GM21786 (cell line): Measurements from ENCODE around the gene ING1.
"Not testable (repeated sequence)": the region's sequence is repeated elsewhere in the genome, so short reads cannot be mapped to it uniquely, and the experiment has no call there.

Experiments
- ATAC-seq: cut with Tn5 transposase; IDR thresholded peaks from one replicate; pipeline ENCODE4 v1.9.1; 2021; ENCODE audit not compliant: unreplicated experiment

The ING1 gene, protein sequence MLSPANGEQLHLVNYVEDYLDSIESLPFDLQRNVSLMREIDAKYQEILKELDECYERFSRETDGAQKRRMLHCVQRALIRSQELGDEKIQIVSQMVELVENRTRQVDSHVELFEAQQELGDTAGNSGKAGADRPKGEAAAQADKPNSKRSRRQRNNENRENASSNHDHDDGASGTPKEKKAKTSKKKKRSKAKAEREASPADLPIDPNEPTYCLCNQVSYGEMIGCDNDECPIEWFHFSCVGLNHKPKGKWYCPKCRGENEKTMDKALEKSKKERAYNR

DNA sequence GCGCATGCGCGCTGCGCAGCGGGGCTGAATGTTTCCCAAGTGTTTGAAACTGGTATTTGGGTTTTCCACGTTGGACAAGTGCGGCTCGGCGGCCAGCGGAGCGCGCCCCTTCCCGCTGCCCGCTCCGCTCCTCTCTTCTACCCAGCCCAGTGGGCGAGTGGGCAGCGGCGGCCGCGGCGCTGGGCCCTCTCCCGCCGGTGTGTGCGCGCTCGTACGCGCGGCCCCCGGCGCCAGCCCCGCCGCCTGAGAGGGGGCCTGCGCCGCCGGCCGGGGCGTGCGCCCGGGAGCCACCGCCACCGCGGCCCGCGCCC, at the start of gene ING1:
ING1 (plus strand) TSS at position 59 of the 311 bp plus-strand sequence. CDS start 450 bp downstream, outside the sequence.
- no peak for ATAC-seq

DNA sequence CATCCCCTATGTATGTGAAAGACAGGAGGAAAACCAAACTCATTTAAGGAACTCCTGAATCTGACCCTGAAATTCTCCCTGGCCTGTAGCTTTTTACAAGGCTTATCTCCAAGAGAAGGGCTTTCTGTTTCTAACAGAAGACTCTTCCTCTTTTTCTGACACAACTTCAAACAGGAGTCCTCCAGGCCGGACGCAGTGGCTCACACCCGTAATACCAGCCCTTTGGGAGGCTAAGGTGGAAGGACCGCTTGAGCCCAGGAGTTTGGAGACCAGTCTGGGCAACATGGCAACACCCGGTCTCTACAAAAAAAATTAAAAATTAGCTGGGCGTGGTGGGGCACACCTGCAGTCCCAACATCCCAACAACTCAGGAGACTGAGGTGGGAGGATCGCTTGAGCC, 49.5 kb upstream of the ING1 start:
- ATAC-seq = no peak

DNA sequence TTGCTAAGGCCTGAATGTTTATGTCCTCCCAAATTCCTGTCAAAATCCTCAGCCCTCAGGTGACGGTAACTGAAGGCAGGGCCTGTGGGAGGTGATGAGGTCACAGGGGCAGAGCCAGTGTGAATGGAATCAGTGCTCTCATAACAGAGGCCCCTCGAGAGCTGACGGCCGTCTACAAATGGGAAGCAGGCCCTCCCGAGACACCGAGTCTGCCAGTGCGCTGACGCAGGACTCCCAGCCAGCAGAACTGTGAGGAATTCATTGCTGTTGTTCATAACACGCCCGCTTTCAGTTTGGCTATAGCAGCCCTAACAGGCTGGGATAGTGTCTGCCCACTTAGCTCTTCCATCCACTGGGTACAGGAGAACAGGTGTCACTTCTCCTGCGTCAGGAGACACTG, 48.8 kb upstream of the ING1 start:
- ATAC-seq = no peak

DNA sequence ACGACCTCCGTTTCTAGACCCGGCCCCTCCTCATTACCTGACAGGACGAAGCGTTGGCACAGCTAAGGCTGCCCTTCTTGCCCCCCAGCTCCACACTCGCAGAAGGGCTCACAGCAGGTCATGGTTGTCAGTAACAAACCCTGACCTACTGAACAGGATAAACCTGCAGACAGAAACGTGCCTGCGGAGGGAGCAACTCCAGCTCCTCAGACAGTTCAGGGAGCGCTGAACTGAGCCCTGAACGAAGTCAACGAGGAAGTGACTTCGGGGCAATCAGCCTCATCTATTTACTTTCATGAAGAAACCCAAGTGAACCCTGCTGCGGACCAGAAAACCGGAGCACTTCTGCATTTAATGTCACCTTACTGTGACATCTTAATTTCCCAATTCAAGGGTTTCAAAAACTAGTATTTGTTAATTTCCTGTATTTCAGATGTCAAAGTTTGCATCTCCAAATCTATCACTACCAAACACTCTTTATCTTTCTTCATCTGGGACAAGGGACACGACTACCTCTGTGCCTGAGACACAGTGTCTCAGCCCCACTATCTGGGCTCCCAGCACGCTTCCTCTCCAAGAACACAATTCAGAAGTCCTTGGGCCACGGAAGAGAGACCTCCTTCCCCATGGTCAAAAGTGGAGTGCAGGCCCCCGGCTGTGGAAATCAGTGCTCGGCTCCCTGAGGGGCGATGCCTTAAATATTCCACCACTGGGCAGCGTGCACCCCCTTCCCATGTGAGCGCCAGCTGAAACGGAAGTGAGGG, 47.8 kb upstream of the ING1 start:
- ATAC-seq = no peak

DNA sequence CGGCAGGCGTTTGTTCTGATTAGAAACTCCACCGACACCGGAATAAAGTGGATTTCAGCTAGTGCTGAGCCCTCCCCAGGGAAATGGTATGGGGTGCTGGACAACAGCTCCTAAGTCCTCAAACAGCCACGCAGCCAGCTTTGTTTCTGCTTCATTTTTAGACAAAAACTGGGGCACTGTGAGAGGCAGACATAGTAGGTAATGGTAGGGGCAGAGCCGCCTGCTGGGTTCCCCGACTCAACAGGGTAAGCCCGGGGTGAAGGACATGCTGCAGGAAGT, 47.3 kb upstream of the ING1 start:
- no peak for ATAC-seq

DNA sequence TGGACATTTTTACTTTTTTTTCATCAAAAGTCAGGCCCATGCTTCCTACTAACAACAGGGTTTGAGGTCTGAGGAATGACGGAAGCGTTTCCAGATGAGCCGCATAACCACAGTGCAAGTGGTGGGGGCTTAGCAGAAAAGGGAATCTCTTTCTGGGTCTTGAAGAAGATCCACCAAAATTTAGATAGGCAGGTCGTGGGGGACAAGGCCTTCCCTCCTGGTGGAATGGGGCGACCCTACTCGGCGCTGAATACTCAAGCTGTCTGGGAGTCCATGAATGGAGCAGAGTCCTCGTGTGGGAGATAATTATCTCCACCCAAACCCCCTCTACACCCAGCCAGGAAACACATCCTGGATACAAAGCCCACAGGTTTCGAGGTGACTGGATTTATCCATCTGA, 44.5 kb upstream of the ING1 start:
- no peak for ATAC-seq

DNA sequence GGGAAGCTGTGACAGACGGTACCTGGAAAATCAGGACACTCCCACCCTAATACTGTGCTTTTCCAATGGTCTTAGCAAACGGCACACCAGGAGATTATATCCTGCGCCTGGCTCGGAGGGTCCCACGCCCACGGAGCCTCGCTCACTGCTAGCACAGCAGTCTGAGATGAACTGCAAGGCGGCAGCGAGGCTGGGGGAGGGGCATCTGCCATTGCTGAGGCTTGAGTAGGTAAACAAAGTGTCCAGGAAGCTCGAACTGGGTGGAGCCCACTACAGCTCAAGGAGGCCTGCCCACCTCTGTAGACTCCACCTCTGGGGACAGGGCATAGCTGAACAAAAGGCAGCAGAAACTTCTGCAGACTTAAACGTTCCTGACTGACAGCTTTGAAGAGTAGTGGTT, 43.7 kb upstream of the ING1 start:
- not testable (repeated sequence) for ATAC-seq

DNA sequence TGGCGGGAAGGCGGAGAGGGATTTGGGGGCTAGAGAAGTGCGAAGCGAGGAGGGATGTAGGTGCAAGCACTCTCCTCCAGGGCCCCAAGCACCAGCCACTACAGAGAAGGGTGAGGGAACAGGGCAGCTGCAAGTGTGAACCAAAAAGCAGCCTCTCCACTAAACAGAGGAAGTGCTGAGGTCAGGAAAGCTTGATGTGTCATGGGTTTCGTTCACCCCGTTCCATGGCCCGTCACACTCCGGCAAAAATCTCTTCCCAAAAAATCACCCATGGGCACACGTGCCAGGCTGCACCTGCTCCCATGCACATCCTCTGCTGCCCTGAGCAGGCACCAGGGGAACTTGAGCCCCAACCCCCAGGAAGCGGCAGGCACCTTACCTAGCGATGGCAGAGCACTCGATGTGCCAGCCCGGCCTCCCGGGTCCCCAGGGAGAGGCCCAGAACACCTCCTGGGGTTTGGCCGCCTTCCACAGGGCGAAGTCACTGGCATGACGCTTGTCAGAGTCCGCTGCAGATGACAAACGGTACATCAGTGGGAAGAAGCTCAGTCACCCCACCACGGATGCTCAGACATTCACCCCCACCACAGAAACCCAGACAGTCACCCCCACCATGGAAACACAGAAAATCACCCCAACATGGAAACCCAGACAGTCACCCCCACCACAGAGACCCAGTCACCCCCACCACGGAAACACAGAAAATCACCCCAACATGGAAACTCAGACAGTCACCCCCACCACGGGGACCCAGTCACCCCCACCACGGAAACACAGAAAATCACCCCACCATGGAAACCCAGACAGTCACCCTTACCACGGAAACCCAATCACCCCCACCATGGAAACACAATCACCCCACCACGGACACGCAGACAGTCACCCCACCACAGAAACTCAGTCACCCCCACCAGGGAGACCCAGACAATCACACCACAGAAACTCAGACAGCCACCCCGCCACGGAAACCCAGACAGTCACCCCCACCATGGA, 36.6 kb upstream of the ING1 start:
- ATAC-seq = peak; percentile 70

DNA sequence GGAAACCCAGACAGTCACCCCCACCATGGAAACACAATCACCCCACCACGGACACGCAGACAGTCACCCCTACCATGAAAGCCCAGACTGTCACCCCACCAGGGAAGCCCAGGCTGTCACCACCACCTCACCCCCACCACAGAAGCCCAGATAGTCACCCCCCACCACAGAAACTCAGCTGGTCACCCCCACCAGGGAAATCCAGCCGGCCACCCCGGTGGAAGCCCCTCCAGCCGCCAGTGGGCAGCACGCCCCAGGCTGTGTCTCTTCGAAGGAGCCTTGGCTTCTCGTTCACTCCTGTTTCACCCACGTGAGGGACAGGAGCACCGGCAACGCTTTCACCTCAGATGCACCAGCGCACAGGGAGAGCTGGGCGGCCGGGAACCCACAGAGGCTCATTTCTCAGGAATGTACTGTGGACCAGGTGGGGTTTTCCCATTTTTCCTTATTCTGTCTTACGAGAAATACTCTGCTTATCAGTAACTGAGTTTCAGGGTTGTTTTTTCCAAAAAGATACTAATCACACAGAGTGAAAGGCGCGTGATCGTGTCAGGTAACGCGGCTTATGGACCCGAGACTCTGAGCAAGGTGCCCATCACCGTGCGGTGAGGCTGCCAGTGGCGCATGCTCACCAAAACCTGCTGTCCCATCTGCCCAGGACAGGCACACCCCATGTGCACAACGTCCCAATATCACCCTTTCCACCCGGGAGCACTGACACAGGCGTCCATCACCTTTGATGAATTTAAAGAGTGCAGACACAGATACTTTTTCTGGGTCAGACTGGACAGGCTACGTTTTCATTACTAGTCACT, 35.6 kb upstream of the ING1 start:
- no peak for ATAC-seq

DNA sequence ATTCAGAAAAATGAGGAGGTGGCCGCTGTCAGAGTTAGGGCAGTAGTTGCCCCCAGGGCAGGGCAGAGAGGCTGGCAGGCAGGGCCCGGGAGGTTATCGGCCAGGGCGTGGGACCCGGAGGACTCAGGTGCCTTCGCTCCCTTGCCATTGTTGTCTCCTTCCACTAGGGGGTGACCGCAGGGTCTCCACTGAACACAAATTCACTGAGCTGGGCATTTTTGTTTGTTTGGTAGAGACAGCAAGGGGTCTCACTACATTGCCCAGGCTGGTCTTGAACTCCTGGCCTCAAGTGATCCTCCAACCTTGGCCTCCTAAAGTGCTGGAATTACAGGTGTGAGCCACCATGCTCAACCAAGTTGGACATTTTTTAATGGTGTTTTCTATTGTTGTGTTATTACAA, 32.6 kb upstream of the ING1 start:
- no peak for ATAC-seq

DNA sequence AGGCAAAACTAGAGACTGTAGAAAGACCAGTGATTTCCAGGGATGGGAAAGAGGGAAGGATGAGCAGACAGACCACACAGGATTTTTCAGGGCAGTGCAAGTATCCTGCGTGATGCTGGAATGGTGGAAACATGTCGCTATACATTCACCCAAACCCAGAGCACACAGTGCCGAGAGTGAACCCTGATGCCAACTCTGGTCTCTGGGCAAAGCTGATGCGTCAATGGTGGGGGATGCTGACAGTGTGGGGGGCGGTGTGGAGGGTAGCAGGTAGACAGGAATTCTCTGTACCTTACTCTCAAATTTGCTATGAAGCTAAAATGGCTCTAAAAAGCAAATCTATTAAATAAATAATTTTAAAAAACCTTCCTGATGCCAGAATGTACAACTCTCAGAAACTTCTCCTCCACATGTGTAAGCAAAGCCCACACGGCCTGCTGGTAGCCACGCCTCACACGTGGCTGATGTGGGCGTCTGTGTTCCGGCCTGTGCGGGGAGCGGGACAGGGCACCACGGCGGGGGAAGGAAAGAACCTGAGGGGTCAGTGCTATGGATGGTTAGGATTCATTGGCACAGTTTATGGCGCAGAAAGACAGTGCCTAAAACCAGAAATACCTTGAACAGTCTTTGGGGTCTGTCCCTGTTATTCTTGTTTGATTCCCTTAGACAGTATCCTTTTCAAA, 31.5 kb upstream of the ING1 start:
- ATAC-seq = no peak

DNA sequence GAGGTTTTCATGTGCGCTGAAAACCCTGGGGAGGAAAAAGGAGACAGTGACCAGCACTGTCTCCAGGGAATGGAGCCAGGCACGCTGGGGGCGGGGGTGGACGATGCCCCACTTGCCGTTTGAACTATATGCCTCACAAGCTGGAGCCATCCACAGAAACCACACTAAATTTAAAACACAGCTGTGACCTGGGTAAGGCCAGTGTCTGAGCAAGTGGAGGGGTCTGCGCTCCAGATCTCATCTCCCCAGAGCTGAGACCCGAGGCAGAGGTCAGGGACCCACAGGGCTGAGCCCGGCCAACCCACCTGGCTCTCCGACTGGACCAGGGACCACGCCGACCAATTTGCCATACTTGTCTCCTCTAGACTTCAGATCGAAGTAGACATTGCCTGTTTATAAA, 30.8 kb upstream of the ING1 start:
- no peak for ATAC-seq

DNA sequence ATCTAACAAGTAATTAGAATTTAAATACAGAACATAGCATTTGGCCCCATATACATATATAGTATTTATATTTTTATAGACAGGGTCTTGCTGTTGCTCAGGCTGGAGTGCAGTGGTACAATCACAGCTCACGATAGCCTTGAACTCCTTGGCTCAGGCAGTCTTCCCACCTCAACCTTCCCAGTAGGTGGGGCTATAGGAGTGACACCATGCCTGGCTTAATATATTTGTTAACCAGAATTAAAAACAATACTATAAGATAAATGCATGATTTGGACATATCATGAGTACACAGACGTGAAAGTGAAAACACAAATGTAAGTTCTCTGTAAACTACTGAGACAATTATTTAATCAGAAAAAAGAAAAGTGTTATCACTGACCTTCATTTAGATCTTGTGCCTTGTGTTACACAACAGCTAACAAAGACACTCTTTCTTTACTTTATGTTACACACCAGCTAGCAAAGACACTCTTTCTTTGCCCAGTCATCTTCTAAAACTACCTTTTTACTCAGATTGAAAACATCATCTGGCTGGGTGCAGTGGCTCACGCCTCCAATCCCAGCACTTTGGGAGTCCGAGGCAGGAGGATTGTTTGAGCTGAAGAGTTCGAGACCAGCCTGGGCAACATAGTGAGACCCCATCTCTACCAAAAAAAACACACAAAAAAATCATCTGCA, 30.2 kb upstream of the ING1 start:
- no peak for ATAC-seq

DNA sequence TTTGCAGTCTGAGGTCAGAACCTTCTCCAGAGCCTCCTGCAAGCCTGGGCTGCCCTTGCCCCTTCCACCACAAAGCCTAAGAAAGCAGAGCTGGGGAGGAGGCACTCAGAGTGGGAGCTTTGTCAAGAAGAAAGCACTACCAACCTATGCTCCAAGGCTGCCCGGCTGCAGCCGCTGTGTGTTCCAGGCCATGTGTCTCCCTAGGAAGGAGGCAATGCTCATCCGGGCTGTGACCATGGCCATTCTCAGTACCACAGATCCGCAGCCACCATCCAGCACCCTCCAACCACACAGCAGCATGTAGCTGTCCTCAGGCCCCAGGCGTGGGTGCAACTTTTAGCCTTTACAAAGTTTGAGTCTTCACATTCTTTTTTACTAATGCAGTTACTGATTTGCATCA, 29.6 kb upstream of the ING1 start:
- no peak for ATAC-seq

DNA sequence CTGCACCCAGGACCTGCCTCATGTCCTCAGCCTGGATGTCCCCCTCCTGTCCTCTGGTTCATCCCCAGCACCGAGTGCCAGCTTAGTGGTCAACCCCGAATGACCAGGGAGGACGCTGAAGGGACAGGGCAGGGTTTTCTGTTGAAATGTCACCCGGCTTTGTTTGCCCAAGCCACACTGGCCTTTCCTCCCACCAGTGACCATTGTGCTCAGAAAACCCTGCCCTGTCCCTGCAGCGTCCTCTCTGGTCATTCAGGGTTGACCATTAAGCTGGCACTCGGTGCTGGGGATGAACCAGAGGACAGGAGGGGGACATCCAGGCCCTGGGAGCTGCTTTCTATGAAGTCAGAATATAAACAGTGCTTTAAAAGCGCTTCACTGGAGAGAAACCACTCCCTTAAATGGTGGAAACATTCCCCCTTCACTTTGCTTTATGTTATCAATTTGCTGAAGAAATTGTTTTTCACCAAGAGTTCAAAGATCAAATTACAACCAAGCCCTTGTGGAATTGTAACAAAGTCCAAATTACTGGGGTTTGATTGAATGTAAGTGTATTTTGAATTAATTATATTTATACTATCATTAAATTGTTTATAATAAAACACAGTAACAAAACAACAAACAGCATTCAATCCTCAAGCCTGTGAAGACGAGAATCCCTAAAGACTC, 29.0 kb upstream of the ING1 start:
- ATAC-seq = no peak

DNA sequence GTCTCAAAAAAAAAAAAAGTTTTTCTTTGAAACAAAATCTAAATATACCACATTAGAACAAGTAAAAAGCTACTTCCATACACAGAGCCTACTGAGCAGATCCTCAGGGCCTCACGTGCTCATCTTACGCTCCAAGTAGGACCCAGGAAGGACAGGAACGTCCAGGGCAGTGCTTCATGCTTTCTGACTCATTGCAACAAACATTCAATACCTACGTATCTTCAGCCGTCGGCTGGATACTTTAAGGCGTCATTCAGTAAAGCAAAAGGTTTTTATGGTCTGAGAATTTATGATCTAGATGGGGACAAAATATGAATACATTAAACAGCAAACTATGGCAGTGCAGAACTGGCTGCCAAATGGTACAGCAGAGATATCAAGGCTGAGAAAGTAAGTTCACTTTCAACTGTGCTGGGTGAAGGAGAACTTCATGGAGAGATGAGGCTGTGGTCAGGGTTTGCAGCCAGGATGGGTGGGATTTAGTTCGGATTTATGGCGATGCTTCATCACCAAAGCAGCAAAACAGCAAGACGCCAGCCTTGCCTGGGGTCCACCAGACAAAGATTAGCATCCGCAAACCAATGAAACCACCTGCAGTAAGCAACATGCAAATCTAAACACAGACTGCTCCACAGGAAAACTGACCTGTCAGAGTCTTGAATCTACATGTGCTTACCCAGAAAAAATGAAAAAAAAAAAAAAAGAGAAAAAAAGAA, 28.0 kb upstream of the ING1 start:
- no peak for ATAC-seq

DNA sequence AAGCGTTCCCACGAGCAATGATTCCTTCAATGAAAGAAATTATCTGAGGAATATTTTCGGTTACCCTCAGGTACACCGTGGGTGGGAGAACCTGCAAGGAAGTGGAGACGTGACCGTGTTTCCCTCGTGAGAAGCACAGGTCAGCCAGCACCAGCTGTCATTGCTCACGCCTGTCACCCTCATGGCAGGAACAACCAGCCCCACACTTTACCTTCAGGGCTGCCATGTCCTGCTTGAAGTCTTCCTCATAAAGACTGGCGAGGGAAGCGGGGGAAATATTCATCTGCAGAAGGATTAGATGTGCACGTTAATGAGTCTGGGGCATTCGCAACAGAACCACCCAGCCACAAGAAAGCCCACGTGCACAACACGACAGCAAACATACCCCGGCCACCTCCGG, 25.8 kb upstream of the ING1 start:
- no peak for ATAC-seq

DNA sequence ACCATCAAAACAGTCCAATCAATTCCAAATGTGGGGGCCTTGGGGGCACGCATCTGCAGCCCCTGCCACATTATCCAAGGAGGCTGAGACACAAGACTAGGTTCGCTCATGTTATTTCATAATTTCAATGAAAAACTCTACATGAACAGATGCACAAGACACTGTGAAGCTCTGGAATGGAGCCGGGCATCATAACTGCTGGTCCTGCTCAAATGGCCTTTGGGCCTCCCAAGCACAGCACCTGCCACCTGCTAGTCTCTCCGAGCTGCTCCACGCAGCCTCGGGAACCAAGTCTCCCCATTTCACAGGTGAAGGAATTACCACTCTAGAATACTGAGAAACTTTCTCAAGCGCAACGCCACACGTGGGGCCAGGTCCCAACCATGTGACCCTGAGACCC, 24.5 kb upstream of the ING1 start:
- ATAC-seq = no peak

DNA sequence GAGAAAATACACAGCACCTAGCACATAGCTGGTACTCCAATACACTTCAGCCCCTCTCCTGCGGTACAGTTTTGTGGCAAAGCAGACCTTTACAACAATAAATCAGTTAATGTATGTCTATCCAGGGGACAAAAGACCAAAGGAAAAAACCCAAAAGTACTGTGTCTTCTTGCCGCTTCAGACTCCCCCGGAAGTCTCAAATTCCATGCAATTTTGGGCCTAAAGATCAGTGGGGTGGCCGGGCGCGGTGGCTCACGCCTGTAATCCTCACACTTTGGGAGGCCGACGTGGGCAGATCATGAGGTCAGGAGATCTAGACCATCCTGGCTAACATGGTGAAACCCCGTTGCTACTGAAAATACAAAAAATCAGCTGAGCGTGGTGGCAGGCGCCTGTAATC, 23.8 kb upstream of the ING1 start:
- ATAC-seq = no peak
